Measurements from ENCODE around the gene FSTL4. TPM values are rescaled to one million over a fixed set of nuclear protein-coding genes. Genes with fewer than 3 reads are reported as not detected.
A peak's percentile ranks its signal among the peaks of the same experiment; 100 is the strongest.

FSTL4 gene
- polyA plus RNA-seq, 3 donors = not detected

DNA sequence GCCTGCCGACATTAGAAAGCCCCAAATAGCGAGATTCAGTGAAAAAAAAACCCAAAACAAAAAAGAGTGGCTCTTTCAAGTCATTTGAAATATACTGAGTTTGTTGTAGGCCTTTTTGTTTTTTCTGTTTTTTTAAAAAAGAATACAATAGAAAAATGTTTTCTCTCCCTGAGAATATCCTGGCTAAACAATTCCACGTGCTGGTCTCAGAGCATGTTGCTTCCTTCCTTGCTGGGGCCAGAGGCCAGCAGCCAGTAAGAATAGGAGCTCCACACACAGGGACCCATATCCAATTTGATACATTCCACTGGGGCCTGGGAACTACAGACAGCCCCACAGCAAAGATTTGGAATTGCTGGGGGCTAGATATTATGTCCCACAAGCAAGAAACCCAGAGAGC is 369.1 kb downstream of the FSTL4 start:
- Histone ChIP-seq H3K4me1 (ENCODE audit: control insufficient read depth in 1 of 2, insufficient read depth in 2 of 2, low read length in 2 of 2) (peaks cover 13 to 16% of the 10 kb centered on the region in 2 donors), H3K27ac (ENCODE audit: low read depth in 1 of 2, low read length in 2 of 2) (no peak overlapping the region), H3K79me2 (ENCODE audit: insufficient read depth, low read length) (no peaks in the 10 kb centered on the region), H3K36me3 (replicated peaks in 1 of 2; ENCODE audit: control insufficient read depth in 1 of 2, insufficient read depth in 2 of 2, low read length in 2 of 2) (no peaks in the 10 kb centered on the region), H3K4me3 (replicated peaks in 1 of 3; ENCODE audit: low read depth in 2 of 3, low read length in 3 of 3) (no peak overlapping the region), H3K4me2 (replicated peaks; ENCODE audit: extremely low read depth, low read length, poor library complexity, severe bottlenecking) (no peak overlapping the region), H3K27me3 (ENCODE audit: control insufficient read depth in 2 of 2, insufficient read depth in 2 of 2, low read length in 2 of 2) (no peaks in the 10 kb centered on the region), H4K20me1 (ENCODE audit: insufficient read depth, low read length) (no peaks in the 10 kb centered on the region), H2AFZ (ENCODE audit: insufficient read depth, low read depth, low read length, poor library complexity, severe bottlenecking) (no peak overlapping the region), H3K9me3 (replicated peaks in 1 of 2; ENCODE audit: control insufficient read depth in 1 of 2, insufficient read depth in 1 of 2, low read length in 2 of 2) (no peaks in the 10 kb centered on the region), H3K9ac (ENCODE audit: insufficient read depth, low read length, poor library complexity, severe bottlenecking) (no peak overlapping the region)
- H3K9me3 Mint-ChIP-seq = peaks cover 0 to 9% (median 4%) of the 10 kb centered on the region in 7 donors
- no peak for DNase-seq
- TF ChIP-seq CTCF (IDR thresholded peaks at IDR 0.05) = no peak
- no CpG with 5 or more reads among the region's 3 CpGs for WGBS (ENCODE audit: insufficient coverage)
- H3K36me3 Mint-ChIP-seq = no peaks in the 10 kb centered on the region
- intact Hi-C loops (cut with micrococcal nuclease) = loop anchor here in 1 of 2 donors (10.0 kb wide), 1 partner anchor 128 kb away; no protein-coding TSS in a partner anchor
- H3K27ac Mint-ChIP-seq = no peak overlapping the region
- H3K27me3 Mint-ChIP-seq (ENCODE audit: low read depth in 3 of 3) = peaks cover 0 to 6% (median under 1%) of the 10 kb centered on the region in 3 donors
- H3K4me1 Mint-ChIP-seq = peaks cover 20% of the 10 kb centered on the region
- no peak overlapping the region for H3K4me3 Mint-ChIP-seq

DNA sequence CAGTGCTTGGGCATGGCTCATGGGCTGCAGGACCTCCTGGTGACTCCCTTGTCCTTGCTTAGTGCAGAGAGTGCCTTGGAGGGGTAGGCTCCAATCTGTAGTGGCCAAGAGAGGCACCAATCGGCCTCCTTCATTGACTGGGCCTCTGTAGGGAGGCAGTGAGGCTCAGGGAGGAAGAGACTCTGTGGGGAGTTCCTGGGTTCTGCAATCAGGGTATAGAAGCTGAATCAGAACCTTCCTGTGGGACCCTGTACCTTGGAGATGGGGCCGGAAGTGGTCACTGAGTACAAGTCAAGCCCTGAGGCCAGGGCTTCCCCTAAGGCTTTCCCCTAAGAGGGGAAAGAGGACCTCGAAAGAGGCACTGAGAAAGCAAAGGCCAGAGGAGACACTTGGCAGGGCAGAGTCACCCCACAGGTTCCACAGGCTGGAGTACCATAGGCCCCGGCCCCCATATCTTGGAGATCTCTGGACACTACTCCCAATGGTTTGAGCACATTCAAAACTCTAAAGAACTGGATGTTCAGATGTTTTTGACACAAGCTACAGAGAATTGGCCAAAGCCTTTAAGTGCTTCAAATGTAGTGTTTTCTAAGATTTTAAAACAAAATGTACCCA is 370.0 kb downstream of the FSTL4 start:
- no peaks in the 10 kb centered on the region for H3K9me3 ChIP-seq (replicated peaks in 1 of 2; ENCODE audit: control insufficient read depth in 1 of 2, insufficient read depth in 1 of 2, low read length in 2 of 2)
- peak in 1 of 3 donors; percentile 59 for DNase-seq
- H2AFZ ChIP-seq (ENCODE audit: insufficient read depth, low read depth, low read length, poor library complexity, severe bottlenecking) = no peak overlapping the region
- Mint-ChIP-seq H3K9me3 (peaks cover 0 to 9% (median 4%) of the 10 kb centered on the region in 7 donors), H3K27ac (no peak overlapping the region), H3K27me3 (ENCODE audit: low read depth in 3 of 3) (peaks cover 0 to 6% (median 4%) of the 10 kb centered on the region in 3 donors), H3K36me3 (no peaks in the 10 kb centered on the region), H3K4me1 (peaks cover 20% of the 10 kb centered on the region), H3K4me3 (no peak overlapping the region)
- no peak overlapping the region for H3K9ac ChIP-seq (ENCODE audit: insufficient read depth, low read length, poor library complexity, severe bottlenecking)
- H3K4me2 ChIP-seq (replicated peaks; ENCODE audit: extremely low read depth, low read length, poor library complexity, severe bottlenecking) = no peak overlapping the region
- no peak for TF ChIP-seq CTCF (IDR thresholded peaks at IDR 0.05)
- H3K79me2 ChIP-seq (ENCODE audit: insufficient read depth, low read length) = no peaks in the 10 kb centered on the region
- peaks cover 13 to 16% of the 10 kb centered on the region in 2 donors for H3K4me1 ChIP-seq (ENCODE audit: control insufficient read depth in 1 of 2, insufficient read depth in 2 of 2, low read length in 2 of 2)
- no peaks in the 10 kb centered on the region for H3K27me3 ChIP-seq (ENCODE audit: control insufficient read depth in 2 of 2, insufficient read depth in 2 of 2, low read length in 2 of 2)
- no peak overlapping the region for H3K27ac ChIP-seq (ENCODE audit: low read depth in 1 of 2, low read length in 2 of 2)
- intact Hi-C loops (cut with micrococcal nuclease) = loop anchor here in 1 of 2 donors (10.0 kb wide), 1 partner anchor 128 kb away; no protein-coding TSS in a partner anchor
- no peak overlapping the region for H3K4me3 ChIP-seq (replicated peaks in 1 of 3; ENCODE audit: low read depth in 2 of 3, low read length in 3 of 3)
- H4K20me1 ChIP-seq (ENCODE audit: insufficient read depth, low read length) = no peaks in the 10 kb centered on the region
- no peaks in the 10 kb centered on the region for H3K36me3 ChIP-seq (replicated peaks in 1 of 2; ENCODE audit: control insufficient read depth in 1 of 2, insufficient read depth in 2 of 2, low read length in 2 of 2)
- WGBS (ENCODE audit: insufficient coverage) = 75% methylated on average over 2 of the region's 4 CpGs

All from CD14-positive monocyte (primary cell).